GM19397 (cell line): ENCODE results near the gene IGLON5.

Source experiments
- ATAC-seq: cut with Tn5 transposase; IDR thresholded peaks from one replicate; pipeline ENCODE4 v1.9.1; 2021; ENCODE audit warnings: mild to moderate bottlenecking, moderate library complexity; ENCODE audit not compliant: unreplicated experiment

IGLON5 gene

GRCh38 chr19:51317376-51317775 lies 5.9 kb downstream of the IGLON5 start:
- ATAC-seq, result no peak

GRCh38 chr19:51317968-51318367 lies 6.5 kb downstream of the IGLON5 start:
- no peak for ATAC-seq

GRCh38 chr19:51318687-51319648 lies 7.5 kb downstream of the IGLON5 start:
- no peak for ATAC-seq

- no peak for ATAC-seq
These were observed 8.3 kb downstream of the IGLON5 start for GRCh38 chr19:51319649-51320279.

GRCh38 chr19:51320280-51320657 lies 8.8 kb downstream of the IGLON5 start:
- no peak for ATAC-seq

GRCh38 chr19:51321799-51322198 lies 10.4 kb downstream of the IGLON5 start:
- no peak for ATAC-seq

- ATAC-seq, result no peak
These were observed 12.2 kb downstream of the IGLON5 start for GRCh38 chr19:51323481-51324166.

GRCh38 chr19:51324167-51324481 lies 12.7 kb downstream of the IGLON5 start:
- ATAC-seq, result no peak

- no peak for ATAC-seq
These were observed 13.9 kb downstream of the IGLON5 start for GRCh38 chr19:51325161-51325976.

GRCh38 chr19:51326216-51327065 lies 15.0 kb downstream of the IGLON5 start:
- no peak for ATAC-seq

- no peak for ATAC-seq
These were observed 15.9 kb downstream of the IGLON5 start for GRCh38 chr19:51327066-51328001.

GRCh38 chr19:51329411-51329810 lies 18.0 kb downstream of the IGLON5 start:
- ATAC-seq, result no peak

- ATAC-seq, result no peak
These were observed 18.9 kb downstream of the IGLON5 start for GRCh38 chr19:51330366-51330765.

- no peak for ATAC-seq
These were observed 19.7 kb downstream of the IGLON5 start for GRCh38 chr19:51331193-51331592.

GRCh38 chr19:51331716-51332115 lies 20.3 kb downstream of the IGLON5 start:
- no peak for ATAC-seq

- ATAC-seq, result no peak
These were observed 22.5 kb downstream of the IGLON5 start for GRCh38 chr19:51333836-51334460.

- no peak for ATAC-seq
These were observed 25.9 kb downstream of the IGLON5 start for GRCh38 chr19:51337141-51337860.
